H9 (cell line): ENCODE measurements around the gene SORCS2. TPM values are rescaled to one million over a fixed set of nuclear protein-coding genes. Genes with fewer than 3 reads are reported as not detected.

Experiments used
- DNase-seq: peaks from one replicate; pipeline ENCODE4 v3.0.0-alpha.2; 2017
- H2AFZ ChIP-seq: one replicate; pipeline ENCODE4 v1.6.1; 2013; ENCODE audit warnings: mild to moderate bottlenecking, low read length, control low read depth, moderate library complexity
- H2AK5ac ChIP-seq: 2 replicates; pipeline ENCODE4 v1.6.1; 2013; ENCODE audit warnings: low read length, control low read depth, mixed read lengths; ENCODE audit not compliant: insufficient read length
- H2BK120ac ChIP-seq: one replicate; pipeline ENCODE4 v1.6.1; 2013; ENCODE audit warnings: low read depth, mild to moderate bottlenecking, low read length, control low read depth, inconsistent platforms; ENCODE audit not compliant: poor library complexity, severe bottlenecking
- H2BK12ac ChIP-seq: 2 replicates; pipeline ENCODE4 v1.6.1; 2013; ENCODE audit warnings: low read length, control low read depth, mixed read lengths, low read depth; ENCODE audit not compliant: insufficient read length
- H2BK15ac ChIP-seq: 2 replicates; pipeline ENCODE4 v1.6.1; 2013; ENCODE audit warnings: low read depth, low read length, control low read depth
- H2BK20ac ChIP-seq: one replicate; pipeline ENCODE4 v1.6.1; 2013; ENCODE audit warnings: low read depth, mild to moderate bottlenecking, low read length, control low read depth, inconsistent platforms; ENCODE audit not compliant: poor library complexity, severe bottlenecking
- H2BK5ac ChIP-seq: 2 replicates; pipeline ENCODE4 v1.6.1; 2013; ENCODE audit warnings: low read length, control low read depth, mixed read lengths; ENCODE audit not compliant: insufficient read length
- H3K14ac ChIP-seq: 2 replicates; pipeline ENCODE4 v1.6.1; 2013; ENCODE audit warnings: low read length, control low read depth; ENCODE audit not compliant: insufficient read depth
- H3K18ac ChIP-seq: 2 replicates; pipeline ENCODE4 v1.6.1; 2013; ENCODE audit warnings: low read depth, mild to moderate bottlenecking, mixed read lengths, low read length, control low read depth; ENCODE audit not compliant: insufficient read length
- H3K23ac ChIP-seq: 2 replicates; pipeline ENCODE4 v1.6.1; 2013; ENCODE audit warnings: low read length, control low read depth, mixed read lengths, low read depth; ENCODE audit not compliant: insufficient read length
- H3K23me2 ChIP-seq: 2 replicates; pipeline ENCODE4 v1.6.1; 2013; ENCODE audit warnings: low read depth, mild to moderate bottlenecking, mixed read lengths, low read length, control low read depth; ENCODE audit not compliant: insufficient read length, poor library complexity, severe bottlenecking
- H3K27ac ChIP-seq: 2 replicates; pipeline ENCODE4 v1.5.1; 2013; ENCODE audit warnings: low read length, control low read depth, mixed read lengths, low read depth; ENCODE audit not compliant: insufficient read length
- H3K27me3 ChIP-seq: 2 replicates; pipeline ENCODE4 v1.6.1; 2013; ENCODE audit warnings: low read length, control low read depth, inconsistent platforms; ENCODE audit not compliant: insufficient read depth
- H3K4ac ChIP-seq: 2 replicates; pipeline ENCODE4 v1.6.1; 2013; ENCODE audit warnings: low read depth, mild to moderate bottlenecking, control low read depth, inconsistent platforms, low read length, moderate library complexity
- H3K4me1 ChIP-seq: 2 replicates; pipeline ENCODE4 v1.6.1; 2013; ENCODE audit warnings: low read length, control low read depth, inconsistent platforms; ENCODE audit not compliant: insufficient read depth
- H3K4me2 ChIP-seq: 2 replicates; pipeline ENCODE4 v1.6.1; 2013; ENCODE audit warnings: low read length, control low read depth, mixed read lengths; ENCODE audit not compliant: insufficient read length, insufficient read depth
- H3K56ac ChIP-seq: 2 replicates; pipeline ENCODE4 v1.6.1; 2013; ENCODE audit warnings: low read depth, mild to moderate bottlenecking, mixed read lengths, low read length, control low read depth; ENCODE audit not compliant: insufficient read length
- H3K79me1 ChIP-seq: 2 replicates; pipeline ENCODE4 v1.6.1; 2013; ENCODE audit warnings: low read depth, mild to moderate bottlenecking, moderate library complexity, low read length, control low read depth, inconsistent platforms; ENCODE audit not compliant: insufficient read depth, poor library complexity, severe bottlenecking
- H3K79me2 ChIP-seq: 2 replicates; pipeline ENCODE4 v1.6.1; 2013; ENCODE audit warnings: low read length, control low read depth, inconsistent platforms; ENCODE audit not compliant: insufficient read depth
- H3K9ac ChIP-seq: 2 replicates; pipeline ENCODE4 v1.6.1; 2013; ENCODE audit warnings: low read length, control low read depth, mixed read lengths; ENCODE audit not compliant: insufficient read length; ENCODE audit errors: extremely low read depth
- H3K9me3 ChIP-seq: one replicate; pipeline ENCODE4 v1.6.1; 2013; ENCODE audit warnings: low read depth, low read length, inconsistent platforms; ENCODE audit not compliant: control insufficient read depth
- H3T11ph ChIP-seq: one replicate; pipeline ENCODE4 v1.6.1; 2013; ENCODE audit warnings: mild to moderate bottlenecking, low read length, control low read depth, inconsistent platforms
- H4K20me1 ChIP-seq: one replicate; pipeline ENCODE4 v1.6.1; 2013; ENCODE audit not compliant: control insufficient read depth, insufficient read length, insufficient read depth
- H4K5ac ChIP-seq: 2 replicates; pipeline ENCODE4 v1.6.1; 2013; ENCODE audit warnings: low read depth, mild to moderate bottlenecking, mixed read lengths, low read length, control low read depth; ENCODE audit not compliant: insufficient read length
- H4K8ac ChIP-seq: replicated peaks from 2 replicates; pipeline ENCODE4 v1.6.1; 2013; ENCODE audit warnings: low read length, control low read depth, mixed read lengths, low read depth; ENCODE audit not compliant: insufficient read length
- H4K91ac ChIP-seq: 2 replicates; pipeline ENCODE4 v1.6.1; 2013; ENCODE audit warnings: low read depth, mild to moderate bottlenecking, moderate library complexity, mixed read lengths, low read length, control low read depth; ENCODE audit not compliant: insufficient read length
- H3K27ac Mint-ChIP-seq, 3 experiments: 2 replicates in 2 of 3; 3 replicates in 1 of 3; pipeline ENCODE4 v1.8.0; 2020 to 2021; ENCODE audit warnings: mixed read lengths in 3 of 3, mild to moderate bottlenecking in 1 of 3, moderate library complexity in 1 of 3
- H3K27me3 Mint-ChIP-seq: 2 replicates; pipeline ENCODE4 v1.8.0; 2021; ENCODE audit warnings: low read depth, mild to moderate bottlenecking, moderate library complexity, mixed read lengths
- H3K36me3 Mint-ChIP-seq, 3 experiments: 2 replicates in 2 of 3; 3 replicates in 1 of 3; pipeline ENCODE4 v1.8.0; 2020 to 2021; ENCODE audit warnings: low read depth in 3 of 3, mixed read lengths in 3 of 3; ENCODE audit not compliant: insufficient read depth in 1 of 3
- H3K4me1 Mint-ChIP-seq, 2 experiments: 2 replicates each; pipeline ENCODE4 v1.8.0; 2020; ENCODE audit warnings: mixed read lengths in 2 of 2
- H3K4me3 Mint-ChIP-seq, 2 experiments: 2 replicates in 1 of 2; 3 replicates in 1 of 2; pipeline ENCODE4 v1.8.0; 2020 to 2021; ENCODE audit warnings: mild to moderate bottlenecking in 2 of 2, mixed read lengths in 2 of 2, moderate library complexity in 1 of 2
- H3K9me3 Mint-ChIP-seq, 2 experiments: 2 replicates in 1 of 2; 3 replicates in 1 of 2; pipeline ENCODE4 v1.8.0; 2020; ENCODE audit warnings: mild to moderate bottlenecking in 2 of 2, mixed read lengths in 2 of 2, moderate library complexity in 1 of 2
- WGBS: extraction: QIAGEN DNeasy Blood & Tissue Kit; methylation state at CpG from one replicate; pipeline ENCODE4 v1.1.7; 2013; ENCODE audit warnings: missing lambda C conversion rate, low lambda C conversion rate, mixed read lengths; ENCODE audit not compliant: insufficient read length; ENCODE audit errors: extremely low coverage; 5-methylcytosine and 5-hydroxymethylcytosine counted together
- total RNA-seq: library from RNA; stranded (reverse); gene quantifications from 2 replicates; pipeline ENCODE4 v1.2.1, GENCODE V29; 2021
- TF ChIP-seq, protein P1 (sequence below): fragments of 200-600 bp; sonication (generic); conservative IDR thresholded peaks from 3 replicates; pipeline ENCODE4 v1.8.0; 2021; ENCODE audit warnings: antibody characterized with exemption, mild to moderate bottlenecking

The SORCS2 gene
- total RNA-seq, 1 experiment from 2014 or later: 0.57 TPM

DNA sequence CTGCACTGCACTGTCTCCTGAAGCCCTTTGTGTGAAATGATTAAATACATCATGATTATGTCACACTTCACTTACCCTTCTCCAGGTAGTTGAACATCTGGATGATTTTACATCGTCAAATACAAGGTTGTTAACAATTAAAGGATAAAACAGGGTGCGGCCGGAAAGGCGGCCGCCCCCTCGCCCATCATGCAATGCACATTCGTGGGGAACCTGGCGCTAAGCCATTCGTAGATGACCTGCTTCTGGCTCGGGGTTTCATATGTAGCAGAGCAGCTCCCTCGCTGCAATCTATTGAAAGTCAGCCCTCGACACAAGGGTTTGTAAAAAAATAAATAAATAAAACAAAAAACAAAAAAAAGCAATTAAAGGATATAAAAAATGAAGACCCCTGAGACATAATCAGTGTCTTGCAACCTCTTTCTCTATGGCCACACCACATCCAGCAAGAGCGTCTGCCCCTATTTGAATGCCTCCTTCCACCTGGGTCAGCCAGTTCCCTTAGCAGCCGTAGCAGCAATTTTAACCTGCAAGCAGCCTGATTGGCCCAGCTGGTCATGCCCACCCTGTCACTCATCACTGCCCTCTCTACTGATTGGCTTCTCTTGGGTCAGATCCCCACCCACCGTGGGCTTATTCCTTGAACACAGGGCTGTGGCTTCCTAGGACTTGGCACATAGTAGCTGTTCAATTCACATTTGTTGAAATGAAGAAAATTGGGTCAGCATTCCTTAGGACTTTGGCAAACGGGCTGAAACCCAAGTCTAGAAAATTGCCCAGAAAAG, 390.2 kb downstream of the SORCS2 start:
- Mint-ChIP-seq H3K9me3 (peaks cover 21 to 22% of the 10 kb centered on the region in 2 experiments), H3K4me1 (no peaks in the 10 kb centered on the region), H3K4me3 (no peak overlapping the region), H3K27ac (no peak overlapping the region; a peak in 1 of 7 replicates), H3K36me3 (peaks cover 8 to 11% (median 10%) of the 10 kb centered on the region in 3 experiments; a peak in 4 of 7 replicates), H3K27me3 (peaks cover 18% of the 10 kb centered on the region)
- no peak overlapping the region for H2BK15ac ChIP-seq
- H2AK5ac ChIP-seq: no peak overlapping the region
- H4K5ac ChIP-seq: no peak overlapping the region
- no CpG with 5 or more reads among the region's 16 CpGs for WGBS
- no peaks in the 10 kb centered on the region for H3K23me2 ChIP-seq
- no peak overlapping the region for H3K4ac ChIP-seq
- H3K56ac ChIP-seq: no peak overlapping the region
- no peaks in the 10 kb centered on the region for H4K20me1 ChIP-seq
- H3K14ac ChIP-seq: no peak overlapping the region
- no peak overlapping the region for H4K8ac ChIP-seq
- H4K91ac ChIP-seq: no peak overlapping the region
- no peak overlapping the region for H2BK120ac ChIP-seq
- H2BK20ac ChIP-seq: no peak overlapping the region
- DNase-seq: no peak
- H3K4me2 ChIP-seq: no peak overlapping the region
- TF ChIP-seq, protein P1, sequence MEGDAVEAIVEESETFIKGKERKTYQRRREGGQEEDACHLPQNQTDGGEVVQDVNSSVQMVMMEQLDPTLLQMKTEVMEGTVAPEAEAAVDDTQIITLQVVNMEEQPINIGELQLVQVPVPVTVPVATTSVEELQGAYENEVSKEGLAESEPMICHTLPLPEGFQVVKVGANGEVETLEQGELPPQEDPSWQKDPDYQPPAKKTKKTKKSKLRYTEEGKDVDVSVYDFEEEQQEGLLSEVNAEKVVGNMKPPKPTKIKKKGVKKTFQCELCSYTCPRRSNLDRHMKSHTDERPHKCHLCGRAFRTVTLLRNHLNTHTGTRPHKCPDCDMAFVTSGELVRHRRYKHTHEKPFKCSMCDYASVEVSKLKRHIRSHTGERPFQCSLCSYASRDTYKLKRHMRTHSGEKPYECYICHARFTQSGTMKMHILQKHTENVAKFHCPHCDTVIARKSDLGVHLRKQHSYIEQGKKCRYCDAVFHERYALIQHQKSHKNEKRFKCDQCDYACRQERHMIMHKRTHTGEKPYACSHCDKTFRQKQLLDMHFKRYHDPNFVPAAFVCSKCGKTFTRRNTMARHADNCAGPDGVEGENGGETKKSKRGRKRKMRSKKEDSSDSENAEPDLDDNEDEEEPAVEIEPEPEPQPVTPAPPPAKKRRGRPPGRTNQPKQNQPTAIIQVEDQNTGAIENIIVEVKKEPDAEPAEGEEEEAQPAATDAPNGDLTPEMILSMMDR: no peak
- H3K27me3 ChIP-seq: no peaks in the 10 kb centered on the region
- H3K79me2 ChIP-seq: no peaks in the 10 kb centered on the region
- H3K27ac ChIP-seq: no peak overlapping the region
- H2AFZ ChIP-seq: no peak overlapping the region
- H3K79me1 ChIP-seq: no peaks in the 10 kb centered on the region
- no peak overlapping the region for H3K9ac ChIP-seq
- H2BK5ac ChIP-seq: no peak overlapping the region
- H2BK12ac ChIP-seq: no peak overlapping the region
- H3K18ac ChIP-seq: no peak overlapping the region
- no peak overlapping the region for H3K23ac ChIP-seq
- no peaks in the 10 kb centered on the region for H3K4me1 ChIP-seq
- peaks cover 23% of the 10 kb centered on the region for H3K9me3 ChIP-seq
- H3T11ph ChIP-seq: no peak overlapping the region
